Endodermal cell (in vitro differentiated cells): ENCODE measurements around the gene RFC3. TPM values are rescaled to one million over a fixed set of nuclear protein-coding genes. Genes with fewer than 3 reads are reported as not detected.

Experiments
- DNase-seq: peaks from one replicate; pipeline ENCODE4 v3.0.0-alpha.2; 2017
- H3K27ac ChIP-seq: 2 replicates; pipeline ENCODE4 v1.5.1; 2013; ENCODE audit warnings: mild to moderate bottlenecking, low read depth, low read length, moderate library complexity
- H3K27me3 ChIP-seq: 2 replicates; pipeline ENCODE4 v1.6.1; 2013; ENCODE audit warnings: mild to moderate bottlenecking, low read length, moderate library complexity; ENCODE audit not compliant: insufficient read depth, control insufficient read depth, poor library complexity, severe bottlenecking
- H3K36me3 ChIP-seq: 2 replicates; pipeline ENCODE4 v1.7.0; 2013; ENCODE audit warnings: mild to moderate bottlenecking, low read length, moderate library complexity; ENCODE audit not compliant: control insufficient read depth, insufficient read depth
- H3K4me1 ChIP-seq: one replicate; pipeline ENCODE4 v1.7.0; 2013; ENCODE audit warnings: low read length; ENCODE audit not compliant: control insufficient read depth, insufficient read depth
- H3K4me3 ChIP-seq: 2 replicates; pipeline ENCODE4 v1.5.1; 2013; ENCODE audit warnings: mild to moderate bottlenecking, low read length, moderate library complexity
- H3K9ac ChIP-seq: 2 replicates; pipeline ENCODE4 v1.6.1; 2013; ENCODE audit warnings: mild to moderate bottlenecking, low read length, moderate library complexity; ENCODE audit not compliant: poor library complexity, severe bottlenecking; ENCODE audit errors: extremely low read depth
- H3K9me3 ChIP-seq: 2 replicates; pipeline ENCODE4 v1.6.1; 2013; ENCODE audit warnings: mild to moderate bottlenecking, low read length, moderate library complexity; ENCODE audit not compliant: control insufficient read depth
- H3K27ac Mint-ChIP-seq: 2 replicates; pipeline ENCODE4 v1.8.0; 2020; ENCODE audit warnings: mixed read lengths
- H3K27me3 Mint-ChIP-seq: 2 replicates; pipeline ENCODE4 v1.8.0; 2021; ENCODE audit warnings: mild to moderate bottlenecking, mixed read lengths; ENCODE audit not compliant: insufficient read depth
- H3K36me3 Mint-ChIP-seq: 2 replicates; pipeline ENCODE4 v1.8.0; 2020; ENCODE audit warnings: low read depth, mixed read lengths
- H3K4me1 Mint-ChIP-seq: 2 replicates; pipeline ENCODE4 v1.8.0; 2020; ENCODE audit warnings: mixed read lengths
- H3K4me3 Mint-ChIP-seq: 2 replicates; pipeline ENCODE4 v1.8.0; 2020; ENCODE audit warnings: mild to moderate bottlenecking, moderate library complexity, mixed read lengths
- H3K9me3 Mint-ChIP-seq: 2 replicates; pipeline ENCODE4 v1.8.0; 2020; ENCODE audit warnings: mild to moderate bottlenecking, mixed read lengths
- WGBS, 2 experiments: methylation state at CpG; one replicate each; pipeline versions ENCODE4 v1.1.5 to v1.1.7; 2013; ENCODE audit warnings: missing lambda C conversion rate in 2 of 2, mixed read lengths in 1 of 2; ENCODE audit not compliant: insufficient coverage in 1 of 2, insufficient read length in 1 of 2; 5-methylcytosine and 5-hydroxymethylcytosine counted together
- total RNA-seq, 2 donors: library from RNA; stranded (reverse); fragmentation: NEBNext Ultra II Directional in 1 of 2; extraction: Animal tissue kit (Norgen Biotek cat#: 25700) in 1 of 2; gene quantifications; 2 replicates in 1 of 2; 3 replicates in 1 of 2; pipeline ENCODE4 v1.2.1, GENCODE V29; 2021
- TF ChIP-seq, protein P1 (sequence below): fragments of 200-600 bp; sonication (generic); conservative IDR thresholded peaks from 2 replicates; pipeline ENCODE4 v1.5.0; 2021; ENCODE audit warnings: antibody characterized with exemption, mild to moderate bottlenecking

RFC3 gene
- total RNA-seq, 2 donors from 2014 or later: 29.8 to 34.2 TPM

DNA sequence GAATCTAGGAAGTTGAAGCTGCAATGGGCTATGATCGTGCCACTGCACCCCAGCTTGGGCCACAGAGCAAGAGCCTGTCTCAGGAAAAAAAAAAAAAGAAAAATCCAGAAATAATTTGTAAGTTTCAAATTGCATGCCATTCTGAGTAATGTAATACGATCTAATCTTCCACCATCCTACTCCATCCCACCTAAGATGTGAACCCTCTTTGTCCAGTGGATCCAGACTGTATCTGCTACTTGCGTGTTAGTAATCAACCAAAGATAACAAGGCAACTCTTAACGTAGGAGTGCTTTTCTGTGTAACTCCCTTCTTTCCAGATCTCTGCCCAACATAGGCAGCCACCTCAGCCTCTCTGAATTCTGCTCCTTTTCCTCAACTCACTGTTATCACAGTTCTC, 24.3 kb downstream of the RFC3 start:
- Mint-ChIP-seq H3K27me3 (no peaks in the 10 kb centered on the region), H3K27ac (no peak overlapping the region), H3K9me3 (no peaks in the 10 kb centered on the region), H3K4me1 (peaks cover 2% of the 10 kb centered on the region), H3K36me3 (peaks cover 29% of the 10 kb centered on the region), H3K4me3 (no peak overlapping the region)
- Histone ChIP-seq H3K36me3 (peaks cover 52% of the 10 kb centered on the region), H3K4me3 (no peak overlapping the region), H3K27me3 (no peaks in the 10 kb centered on the region), H3K4me1 (no peaks in the 10 kb centered on the region), H3K27ac (no peak overlapping the region), H3K9ac (no peak overlapping the region), H3K9me3 (no peaks in the 10 kb centered on the region)
- TF ChIP-seq, protein P1, sequence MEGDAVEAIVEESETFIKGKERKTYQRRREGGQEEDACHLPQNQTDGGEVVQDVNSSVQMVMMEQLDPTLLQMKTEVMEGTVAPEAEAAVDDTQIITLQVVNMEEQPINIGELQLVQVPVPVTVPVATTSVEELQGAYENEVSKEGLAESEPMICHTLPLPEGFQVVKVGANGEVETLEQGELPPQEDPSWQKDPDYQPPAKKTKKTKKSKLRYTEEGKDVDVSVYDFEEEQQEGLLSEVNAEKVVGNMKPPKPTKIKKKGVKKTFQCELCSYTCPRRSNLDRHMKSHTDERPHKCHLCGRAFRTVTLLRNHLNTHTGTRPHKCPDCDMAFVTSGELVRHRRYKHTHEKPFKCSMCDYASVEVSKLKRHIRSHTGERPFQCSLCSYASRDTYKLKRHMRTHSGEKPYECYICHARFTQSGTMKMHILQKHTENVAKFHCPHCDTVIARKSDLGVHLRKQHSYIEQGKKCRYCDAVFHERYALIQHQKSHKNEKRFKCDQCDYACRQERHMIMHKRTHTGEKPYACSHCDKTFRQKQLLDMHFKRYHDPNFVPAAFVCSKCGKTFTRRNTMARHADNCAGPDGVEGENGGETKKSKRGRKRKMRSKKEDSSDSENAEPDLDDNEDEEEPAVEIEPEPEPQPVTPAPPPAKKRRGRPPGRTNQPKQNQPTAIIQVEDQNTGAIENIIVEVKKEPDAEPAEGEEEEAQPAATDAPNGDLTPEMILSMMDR: no peak
- DNase-seq: no peak
- 95 to 100% methylated on average over 1 to 4 of the region's 4 CpGs for WGBS, 2 experiments

DNA sequence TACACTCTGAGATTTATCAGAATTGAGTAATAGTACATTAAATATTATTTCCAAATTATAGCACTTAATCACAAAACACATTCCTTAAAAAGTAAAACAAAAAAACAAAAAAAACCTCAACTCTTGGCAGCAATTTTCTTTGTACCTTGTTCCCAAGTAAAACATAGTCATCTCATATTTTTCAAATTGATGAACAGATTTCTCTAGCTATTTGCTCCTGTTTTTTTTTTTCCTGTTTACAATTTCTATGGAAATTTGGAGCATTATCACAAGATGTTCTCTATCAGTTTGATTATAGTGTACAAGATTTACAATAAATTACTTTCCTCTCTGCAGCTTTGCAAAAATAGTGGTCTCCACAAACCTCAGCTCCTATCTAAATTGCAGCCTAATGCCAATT, 25.0 kb downstream of the RFC3 start:
- peaks cover 28% of the 10 kb centered on the region for H3K36me3 Mint-ChIP-seq
- Histone ChIP-seq H3K9me3 (no peaks in the 10 kb centered on the region), H3K9ac (no peak overlapping the region), H3K27me3 (no peaks in the 10 kb centered on the region), H3K36me3 (peaks cover 52% of the 10 kb centered on the region), H3K4me1 (no peaks in the 10 kb centered on the region), H3K4me3 (no peak overlapping the region), H3K27ac (no peak overlapping the region)
- no peaks in the 10 kb centered on the region for H3K9me3 Mint-ChIP-seq
- no peak for DNase-seq
- no peak overlapping the region for H3K4me3 Mint-ChIP-seq
- H3K4me1 Mint-ChIP-seq: peaks cover 2% of the 10 kb centered on the region
- no peaks in the 10 kb centered on the region for H3K27me3 Mint-ChIP-seq
- TF ChIP-seq, protein P1: no peak
- no peak overlapping the region for H3K27ac Mint-ChIP-seq

DNA sequence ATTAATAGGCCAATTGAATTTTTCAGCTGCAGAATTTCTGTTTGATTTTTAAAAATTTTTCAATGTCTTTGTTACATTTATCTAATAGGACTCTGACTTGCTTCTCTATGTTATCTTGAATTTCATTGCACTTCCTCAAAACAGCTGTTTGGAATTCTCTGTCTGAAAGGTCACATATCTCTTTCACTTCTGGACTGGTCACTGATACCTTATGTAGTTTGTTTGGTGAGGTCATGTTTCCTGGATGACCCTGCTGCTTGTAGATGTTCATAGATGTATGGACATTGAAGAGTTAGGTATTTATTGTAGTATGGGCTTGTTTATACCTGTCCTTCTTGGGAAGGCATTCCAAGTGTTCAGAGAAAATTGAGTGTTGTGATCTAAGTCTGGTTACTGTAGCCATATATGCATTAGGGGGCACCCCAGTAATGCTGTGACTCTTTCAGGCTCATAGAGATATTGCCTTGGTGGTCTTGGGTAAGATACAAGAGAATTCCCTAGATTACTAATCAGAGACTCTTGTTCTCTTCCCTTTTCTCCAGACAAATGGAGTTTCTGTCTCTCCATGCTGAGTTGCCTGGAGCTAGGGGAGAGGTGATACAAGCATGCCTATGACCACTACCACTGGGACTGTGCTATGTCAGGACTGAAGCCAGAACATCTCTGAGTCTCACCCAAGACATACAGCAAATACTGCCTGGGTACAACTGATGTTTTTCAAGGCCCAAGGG, 27.8 kb downstream of the RFC3 start:
- Mint-ChIP-seq H3K4me3 (no peak overlapping the region), H3K27ac (no peak overlapping the region), H3K4me1 (peaks cover 2% of the 10 kb centered on the region), H3K9me3 (no peaks in the 10 kb centered on the region), H3K27me3 (no peaks in the 10 kb centered on the region), H3K36me3 (peaks cover 14% of the 10 kb centered on the region)
- Histone ChIP-seq H3K27me3 (no peaks in the 10 kb centered on the region), H3K4me3 (no peak overlapping the region), H3K9ac (no peak overlapping the region), H3K4me1 (no peaks in the 10 kb centered on the region), H3K27ac (no peak overlapping the region), H3K36me3 (peaks cover 44% of the 10 kb centered on the region), H3K9me3 (no peaks in the 10 kb centered on the region)
- DNase-seq: no peak
- TF ChIP-seq, protein P1: no peak
